ENCODE measurements around the gene CCDC34.

Gene CCDC34

DNA sequence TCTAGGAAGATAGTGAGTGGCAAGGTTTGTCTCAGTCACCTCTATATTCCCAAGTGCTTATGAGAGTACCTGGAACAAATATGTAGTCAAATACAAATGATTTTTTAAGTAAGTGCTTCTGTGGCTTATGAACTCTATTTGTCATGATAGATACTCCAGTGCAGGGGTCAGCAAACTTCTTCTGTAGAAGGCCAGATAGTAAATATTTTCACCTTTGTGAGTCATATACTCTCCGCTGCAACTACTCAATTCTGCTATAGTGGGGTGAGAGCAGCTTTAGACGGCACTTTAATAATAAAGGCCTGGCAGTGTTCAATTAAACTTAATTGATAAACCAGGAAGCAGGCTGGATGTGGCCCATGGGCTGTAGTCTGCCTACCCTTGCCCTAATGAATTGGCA lies 12.4 kb upstream of the CCDC34 start:
- no peak for DNase-seq
- no peak overlapping the region for H3K9ac ChIP-seq (ENCODE audit: low read depth, low read length)

DNA sequence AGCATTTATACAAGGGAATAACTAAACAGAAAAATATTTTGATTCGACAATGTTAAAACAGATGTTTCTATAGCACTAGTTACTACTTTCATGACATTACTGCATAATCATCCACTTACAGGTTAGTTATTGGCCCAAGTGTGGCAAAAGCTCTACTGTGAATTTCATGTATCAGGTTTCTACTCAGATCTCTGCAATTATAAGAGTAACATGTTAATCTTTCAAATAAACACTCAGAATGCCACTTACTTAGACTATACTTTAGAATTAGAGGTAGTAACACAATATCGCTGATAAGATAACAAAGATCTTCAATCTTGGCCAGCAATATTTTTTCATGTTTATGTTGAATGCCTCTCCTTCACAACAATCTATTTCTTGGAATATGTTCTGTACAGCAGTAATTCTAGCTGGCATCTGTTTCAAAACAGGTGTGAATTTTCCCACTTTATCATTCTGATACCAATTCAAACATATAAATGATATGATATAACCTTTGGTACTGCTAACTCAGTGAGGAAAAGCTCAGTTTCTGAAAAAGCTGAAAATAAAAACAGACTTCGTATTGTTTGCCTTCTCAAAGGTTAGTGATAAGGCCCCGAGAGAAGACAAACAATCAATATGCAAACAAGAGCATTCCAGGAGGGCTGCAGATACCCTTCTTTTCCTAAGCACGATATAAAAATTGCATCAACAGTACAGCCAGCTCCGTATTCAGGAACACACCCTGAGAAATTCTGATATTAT lies 11.0 kb upstream of the CCDC34 start:
- no peak for TF ChIP-seq EZH2 (IDR thresholded peaks at IDR 0.05; ENCODE audit: borderline replicate concordance, low read depth, low read length, severe bottlenecking)
- TF ChIP-seq, protein P1, sequence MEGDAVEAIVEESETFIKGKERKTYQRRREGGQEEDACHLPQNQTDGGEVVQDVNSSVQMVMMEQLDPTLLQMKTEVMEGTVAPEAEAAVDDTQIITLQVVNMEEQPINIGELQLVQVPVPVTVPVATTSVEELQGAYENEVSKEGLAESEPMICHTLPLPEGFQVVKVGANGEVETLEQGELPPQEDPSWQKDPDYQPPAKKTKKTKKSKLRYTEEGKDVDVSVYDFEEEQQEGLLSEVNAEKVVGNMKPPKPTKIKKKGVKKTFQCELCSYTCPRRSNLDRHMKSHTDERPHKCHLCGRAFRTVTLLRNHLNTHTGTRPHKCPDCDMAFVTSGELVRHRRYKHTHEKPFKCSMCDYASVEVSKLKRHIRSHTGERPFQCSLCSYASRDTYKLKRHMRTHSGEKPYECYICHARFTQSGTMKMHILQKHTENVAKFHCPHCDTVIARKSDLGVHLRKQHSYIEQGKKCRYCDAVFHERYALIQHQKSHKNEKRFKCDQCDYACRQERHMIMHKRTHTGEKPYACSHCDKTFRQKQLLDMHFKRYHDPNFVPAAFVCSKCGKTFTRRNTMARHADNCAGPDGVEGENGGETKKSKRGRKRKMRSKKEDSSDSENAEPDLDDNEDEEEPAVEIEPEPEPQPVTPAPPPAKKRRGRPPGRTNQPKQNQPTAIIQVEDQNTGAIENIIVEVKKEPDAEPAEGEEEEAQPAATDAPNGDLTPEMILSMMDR (IDR thresholded peaks at IDR 0.05; ENCODE audit: borderline replicate concordance, extremely low read depth, low read length, poor library complexity, severe bottlenecking): no peak
- no peak overlapping the region for H3K4me2 ChIP-seq (ENCODE audit: insufficient read depth, low read length)
- no peak overlapping the region for H3K4me3 ChIP-seq (ENCODE audit: low read depth in 1 of 2, low read length in 2 of 2)
- no peaks in the 10 kb centered on the region for H3K27me3 ChIP-seq (ENCODE audit: insufficient read depth, low read length, poor library complexity)
- H3K4me1 ChIP-seq (ENCODE audit: insufficient read depth, low read length): no peaks in the 10 kb centered on the region
- ATAC-seq (ENCODE audit: insufficient read depth, low read depth) (no peak), DNase-seq (no peak)
- no peaks in the 10 kb centered on the region for H3K79me2 ChIP-seq (ENCODE audit: insufficient read depth, low read length)
- H3K9ac ChIP-seq (ENCODE audit: low read depth, low read length): no peak overlapping the region
- H3K9me3 ChIP-seq (ENCODE audit: insufficient read depth, low read length, severe bottlenecking): no peaks in the 10 kb centered on the region
- no peaks in the 10 kb centered on the region for H4K20me1 ChIP-seq (ENCODE audit: insufficient read depth, low read length)
- no peaks in the 10 kb centered on the region for H3K36me3 ChIP-seq (ENCODE audit: insufficient read depth, low read length)
- no peak overlapping the region for H2AFZ ChIP-seq (ENCODE audit: low read depth, low read length)
- no peak overlapping the region for H3K27ac ChIP-seq (ENCODE audit: low read length)

More for the DNA sequence above, 12.4 kb upstream of the CCDC34 start:
- H2AFZ ChIP-seq (ENCODE audit: low read depth, low read length): no peak overlapping the region
- H4K20me1 ChIP-seq (ENCODE audit: insufficient read depth, low read length): no peaks in the 10 kb centered on the region
- H3K27me3 ChIP-seq (ENCODE audit: insufficient read depth, low read length, poor library complexity): no peaks in the 10 kb centered on the region
- no peaks in the 10 kb centered on the region for H3K9me3 ChIP-seq (ENCODE audit: insufficient read depth, low read length, severe bottlenecking)
- no peak overlapping the region for H3K27ac ChIP-seq (ENCODE audit: low read length)
- no peaks in the 10 kb centered on the region for H3K79me2 ChIP-seq (ENCODE audit: insufficient read depth, low read length)
- H3K4me3 ChIP-seq (ENCODE audit: low read depth in 1 of 2, low read length in 2 of 2): no peak overlapping the region
- no peak for ATAC-seq (ENCODE audit: insufficient read depth, low read depth)
- no peaks in the 10 kb centered on the region for H3K4me1 ChIP-seq (ENCODE audit: insufficient read depth, low read length)
- TF ChIP-seq, protein P1 (IDR thresholded peaks at IDR 0.05; ENCODE audit: borderline replicate concordance, extremely low read depth, low read length, poor library complexity, severe bottlenecking): no peak
- TF ChIP-seq EZH2 (IDR thresholded peaks at IDR 0.05; ENCODE audit: borderline replicate concordance, low read depth, low read length, severe bottlenecking): no peak
- H3K36me3 ChIP-seq (ENCODE audit: insufficient read depth, low read length): no peaks in the 10 kb centered on the region
- H3K4me2 ChIP-seq (ENCODE audit: insufficient read depth, low read length): no peak overlapping the region

DNA sequence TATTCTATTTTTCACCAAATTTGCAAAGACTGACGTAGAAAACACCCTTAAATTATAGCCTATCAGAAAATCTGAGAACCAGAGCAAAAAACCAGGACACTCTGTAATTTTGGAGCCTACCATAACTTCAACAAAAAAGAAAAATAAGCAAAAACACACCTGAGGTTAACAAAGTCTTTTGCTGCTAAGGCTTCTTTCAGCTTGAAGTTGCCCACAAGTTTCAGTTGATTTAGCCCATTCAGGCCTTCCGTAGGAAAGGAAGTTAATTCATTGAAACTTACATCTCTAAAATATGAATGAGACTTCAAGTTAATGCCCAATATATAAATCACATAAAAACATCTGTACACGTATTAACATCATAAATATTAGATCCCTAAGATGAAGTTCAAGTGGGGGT lies 10.4 kb upstream of the CCDC34 start:
- DNase-seq (no peak), ATAC-seq (ENCODE audit: insufficient read depth, low read depth) (no peak)
- Histone ChIP-seq H3K4me1 (ENCODE audit: insufficient read depth, low read length) (no peaks in the 10 kb centered on the region), H3K4me2 (ENCODE audit: insufficient read depth, low read length) (no peak overlapping the region), H3K9me3 (ENCODE audit: insufficient read depth, low read length, severe bottlenecking) (no peaks in the 10 kb centered on the region), H4K20me1 (ENCODE audit: insufficient read depth, low read length) (no peaks in the 10 kb centered on the region), H3K9ac (ENCODE audit: low read depth, low read length) (no peak overlapping the region), H3K4me3 (ENCODE audit: low read depth in 1 of 2, low read length in 2 of 2) (no peak overlapping the region), H3K27ac (ENCODE audit: low read length) (no peak overlapping the region), H3K27me3 (ENCODE audit: insufficient read depth, low read length, poor library complexity) (no peaks in the 10 kb centered on the region), H3K79me2 (ENCODE audit: insufficient read depth, low read length) (no peaks in the 10 kb centered on the region), H2AFZ (ENCODE audit: low read depth, low read length) (no peak overlapping the region), H3K36me3 (ENCODE audit: insufficient read depth, low read length) (no peaks in the 10 kb centered on the region)
- TF ChIP-seq, protein P1 (IDR thresholded peaks at IDR 0.05; ENCODE audit: borderline replicate concordance, extremely low read depth, low read length, poor library complexity, severe bottlenecking): no peak
- no peak for TF ChIP-seq EZH2 (IDR thresholded peaks at IDR 0.05; ENCODE audit: borderline replicate concordance, low read depth, low read length, severe bottlenecking)

Measured in DND-41 (cell line).